OCI-M2 (cell line): ENCODE data around the gene ITGA7.
A peak's percentile ranks its signal among the peaks of the same experiment; 100 is the strongest.

Experiments
- DNase-seq: peaks from one replicate; lab custom pipeline; 2025; ENCODE audit not compliant: unreplicated experiment; lab: John Stamatoyannopoulos, UW

The ITGA7 gene, protein sequence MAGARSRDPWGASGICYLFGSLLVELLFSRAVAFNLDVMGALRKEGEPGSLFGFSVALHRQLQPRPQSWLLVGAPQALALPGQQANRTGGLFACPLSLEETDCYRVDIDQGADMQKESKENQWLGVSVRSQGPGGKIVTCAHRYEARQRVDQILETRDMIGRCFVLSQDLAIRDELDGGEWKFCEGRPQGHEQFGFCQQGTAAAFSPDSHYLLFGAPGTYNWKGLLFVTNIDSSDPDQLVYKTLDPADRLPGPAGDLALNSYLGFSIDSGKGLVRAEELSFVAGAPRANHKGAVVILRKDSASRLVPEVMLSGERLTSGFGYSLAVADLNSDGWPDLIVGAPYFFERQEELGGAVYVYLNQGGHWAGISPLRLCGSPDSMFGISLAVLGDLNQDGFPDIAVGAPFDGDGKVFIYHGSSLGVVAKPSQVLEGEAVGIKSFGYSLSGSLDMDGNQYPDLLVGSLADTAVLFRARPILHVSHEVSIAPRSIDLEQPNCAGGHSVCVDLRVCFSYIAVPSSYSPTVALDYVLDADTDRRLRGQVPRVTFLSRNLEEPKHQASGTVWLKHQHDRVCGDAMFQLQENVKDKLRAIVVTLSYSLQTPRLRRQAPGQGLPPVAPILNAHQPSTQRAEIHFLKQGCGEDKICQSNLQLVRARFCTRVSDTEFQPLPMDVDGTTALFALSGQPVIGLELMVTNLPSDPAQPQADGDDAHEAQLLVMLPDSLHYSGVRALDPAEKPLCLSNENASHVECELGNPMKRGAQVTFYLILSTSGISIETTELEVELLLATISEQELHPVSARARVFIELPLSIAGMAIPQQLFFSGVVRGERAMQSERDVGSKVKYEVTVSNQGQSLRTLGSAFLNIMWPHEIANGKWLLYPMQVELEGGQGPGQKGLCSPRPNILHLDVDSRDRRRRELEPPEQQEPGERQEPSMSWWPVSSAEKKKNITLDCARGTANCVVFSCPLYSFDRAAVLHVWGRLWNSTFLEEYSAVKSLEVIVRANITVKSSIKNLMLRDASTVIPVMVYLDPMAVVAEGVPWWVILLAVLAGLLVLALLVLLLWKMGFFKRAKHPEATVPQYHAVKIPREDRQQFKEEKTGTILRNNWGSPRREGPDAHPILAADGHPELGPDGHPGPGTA

DNA sequence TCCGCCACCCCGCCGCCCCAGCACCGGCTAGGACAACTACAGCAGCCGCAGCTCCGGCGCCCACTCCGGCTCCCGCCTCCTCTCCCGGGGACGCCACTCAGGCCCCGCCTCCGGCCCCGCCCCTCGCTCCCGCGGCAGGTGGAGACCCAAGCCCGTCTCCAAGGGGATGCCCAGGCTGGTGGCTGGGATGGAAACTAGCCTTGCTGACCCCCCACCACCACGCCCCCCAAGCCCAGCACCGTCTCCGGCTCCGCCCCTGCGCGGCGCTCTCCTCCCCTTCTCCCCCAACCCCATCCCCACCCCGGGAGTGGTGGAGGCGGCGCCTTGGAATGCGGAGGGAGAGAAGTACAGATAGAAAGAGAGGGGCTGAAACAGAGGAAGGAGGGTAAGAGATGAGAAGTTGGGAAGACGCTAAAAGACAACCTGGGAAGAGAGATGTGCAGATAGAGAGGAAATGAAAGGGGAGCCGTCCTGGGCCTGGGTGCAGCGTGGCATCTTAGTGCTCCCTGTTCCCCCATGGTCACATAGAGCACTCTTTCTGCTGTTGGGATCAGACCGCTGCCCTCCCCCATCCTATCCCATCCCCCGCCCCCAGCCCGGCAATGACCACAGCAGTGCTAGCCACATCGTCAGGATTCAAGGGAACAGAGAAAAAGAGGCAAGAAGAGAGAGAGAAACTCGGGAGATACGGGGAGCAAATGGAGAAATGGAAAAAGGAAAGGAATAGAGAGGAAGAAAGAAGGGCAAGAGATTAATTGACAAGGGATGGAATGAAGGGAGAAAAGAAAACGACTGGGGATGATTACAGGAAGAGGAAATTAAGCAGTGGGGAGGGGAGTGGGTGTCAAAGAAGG, at the start of gene ITGA7:
Gene ITGA7, minus strand, starts transcription at position 64 of the 854 bp plus-strand sequence. CDS start 222 bp downstream, outside the sequence.
- DNase-seq, result no peak

DNA sequence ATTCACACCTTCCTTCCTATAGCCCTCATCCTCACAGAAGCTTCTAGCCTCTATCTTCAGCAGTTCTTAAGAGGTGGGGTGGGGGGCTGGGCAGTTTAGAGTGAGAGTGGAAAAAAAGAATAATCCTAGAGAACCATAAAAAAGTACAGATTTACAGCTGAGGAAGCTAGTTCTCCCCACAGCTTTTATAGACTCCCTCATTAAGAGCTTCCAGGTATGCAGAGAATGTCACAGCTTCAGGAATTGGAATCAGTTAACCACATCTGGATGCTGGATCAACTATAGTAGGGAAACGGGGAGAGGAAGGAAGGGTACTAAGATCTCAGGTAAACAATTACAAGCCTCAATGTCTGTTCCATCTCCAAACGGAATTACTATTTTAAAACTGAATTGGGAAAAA, 47.5 kb upstream of the ITGA7 start:
- no peak for DNase-seq

DNA sequence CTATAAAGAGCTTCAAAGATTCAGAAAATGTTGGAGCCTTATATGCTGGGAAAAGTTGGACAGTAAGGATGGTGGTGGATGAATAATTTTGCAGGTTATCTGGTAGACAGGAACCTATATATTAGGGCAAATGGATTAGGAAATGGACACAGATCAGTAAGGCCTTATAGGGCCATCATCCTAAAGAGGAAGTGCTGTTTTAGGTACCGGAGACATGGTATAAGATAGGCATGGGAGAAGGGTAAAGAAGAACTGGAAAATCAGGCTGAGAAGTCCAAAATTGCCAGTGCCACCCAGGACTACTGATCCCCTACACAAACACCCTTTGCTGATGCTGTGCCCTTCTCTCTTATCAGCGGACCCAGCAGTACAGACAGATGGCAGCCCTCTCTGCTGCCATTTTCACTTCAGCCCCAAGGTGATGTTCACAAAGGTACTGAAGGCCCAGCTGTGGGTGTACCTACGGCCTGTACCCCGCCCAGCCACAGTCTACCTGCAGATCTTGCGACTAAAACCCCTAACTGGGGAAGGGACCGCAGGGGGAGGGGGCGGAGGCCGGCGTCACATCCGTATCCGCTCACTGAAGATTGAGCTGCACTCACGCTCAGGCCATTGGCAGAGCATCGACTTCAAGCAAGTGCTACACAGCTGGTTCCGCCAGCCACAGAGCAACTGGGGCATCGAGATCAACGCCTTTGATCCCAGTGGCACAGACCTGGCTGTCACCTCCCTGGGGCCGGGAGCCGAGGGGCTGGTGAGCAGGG, 40.7 kb upstream of the ITGA7 start:
- DNase-seq, result no peak

DNA sequence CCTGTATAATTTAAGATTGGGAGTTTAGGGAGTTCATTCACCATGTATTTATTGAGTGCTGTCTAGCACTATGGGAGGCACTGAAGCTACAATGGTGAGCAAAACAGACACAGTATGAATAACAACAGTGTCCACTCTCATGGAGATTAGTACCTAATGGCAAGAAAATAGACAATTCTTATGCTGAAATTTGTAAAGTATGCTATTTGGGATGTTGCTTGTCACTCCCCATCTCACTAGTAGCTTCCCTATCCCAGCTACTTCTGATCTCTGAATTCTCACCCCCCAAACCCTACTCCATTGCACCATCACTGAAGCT, 39.2 kb upstream of the ITGA7 start:
- no peak for DNase-seq

DNA sequence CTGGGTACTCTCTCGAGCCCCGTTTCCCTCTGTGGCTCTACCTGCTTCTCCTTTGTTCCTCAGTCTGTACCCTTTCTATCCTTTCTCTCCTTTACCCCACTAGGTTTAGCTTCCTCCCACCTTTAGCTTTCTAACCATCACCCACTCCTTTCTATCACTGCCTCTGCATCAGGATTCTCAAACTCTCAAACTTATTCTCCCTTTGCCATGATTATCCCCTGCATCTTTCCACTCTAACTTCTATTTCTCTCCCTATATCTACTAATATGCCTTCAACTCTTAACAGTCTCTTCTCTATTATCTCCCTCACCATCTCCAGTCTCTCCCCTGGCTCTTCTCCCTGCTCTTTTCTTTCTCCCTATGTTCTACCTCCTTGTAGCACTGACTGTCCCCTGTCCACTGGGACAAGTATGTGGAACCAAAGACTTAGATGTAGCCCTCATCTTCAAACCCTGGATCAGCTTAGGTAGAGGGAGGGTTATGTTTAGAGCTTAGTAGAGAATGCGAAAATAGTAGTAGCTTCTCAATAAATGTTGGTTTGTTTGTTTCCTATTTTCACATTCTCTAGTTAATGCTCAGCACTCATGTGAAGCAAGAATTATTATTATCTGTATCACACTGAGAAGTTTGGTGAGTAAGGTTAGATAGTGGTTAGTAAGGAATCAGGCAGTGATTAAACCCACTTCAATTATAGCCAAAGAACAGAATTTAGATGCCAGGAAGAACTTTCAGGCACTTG, 38.6 kb upstream of the ITGA7 start:
- DNase-seq, result no peak

DNA sequence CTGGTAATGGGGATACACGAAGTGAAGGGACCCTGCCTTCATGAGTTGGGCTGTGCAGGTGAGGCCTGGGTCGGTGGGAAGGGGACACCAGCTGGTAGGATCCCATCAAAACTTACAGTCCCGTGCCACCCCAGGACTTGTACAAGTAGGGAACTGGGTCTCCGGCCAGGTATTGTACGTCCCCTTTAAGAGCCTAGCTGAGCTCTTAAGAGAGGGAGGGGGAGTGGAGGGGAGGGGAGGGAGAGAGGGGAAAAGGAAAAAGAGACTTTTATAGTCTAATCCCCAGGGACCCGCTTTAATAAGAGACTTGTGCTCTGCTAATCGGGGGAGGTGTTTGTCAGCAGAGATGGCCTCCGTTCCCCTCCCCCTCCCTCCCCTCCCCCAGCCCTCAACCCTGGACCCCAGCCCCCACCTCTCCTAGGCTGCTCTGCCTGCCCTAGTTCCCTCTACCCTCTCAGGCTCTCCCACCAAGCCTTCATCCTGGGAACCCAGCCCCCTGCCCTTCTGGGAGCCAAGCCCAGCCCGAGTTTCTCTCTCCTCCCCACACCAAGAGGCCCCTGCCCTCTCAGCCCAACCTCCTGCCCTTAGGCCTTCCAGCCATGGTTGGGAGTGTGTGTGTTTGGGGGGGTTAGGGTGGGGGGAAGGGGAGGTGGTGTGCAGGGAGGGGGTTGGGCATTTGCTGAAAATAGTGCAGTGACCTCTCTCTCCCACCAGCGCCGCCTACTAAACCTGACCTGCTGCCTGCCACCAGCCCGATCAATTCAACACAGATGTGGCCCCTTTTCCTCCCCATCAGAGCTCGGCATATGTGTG, 37.9 kb upstream of the ITGA7 start:
- DNase-seq, result no peak

DNA sequence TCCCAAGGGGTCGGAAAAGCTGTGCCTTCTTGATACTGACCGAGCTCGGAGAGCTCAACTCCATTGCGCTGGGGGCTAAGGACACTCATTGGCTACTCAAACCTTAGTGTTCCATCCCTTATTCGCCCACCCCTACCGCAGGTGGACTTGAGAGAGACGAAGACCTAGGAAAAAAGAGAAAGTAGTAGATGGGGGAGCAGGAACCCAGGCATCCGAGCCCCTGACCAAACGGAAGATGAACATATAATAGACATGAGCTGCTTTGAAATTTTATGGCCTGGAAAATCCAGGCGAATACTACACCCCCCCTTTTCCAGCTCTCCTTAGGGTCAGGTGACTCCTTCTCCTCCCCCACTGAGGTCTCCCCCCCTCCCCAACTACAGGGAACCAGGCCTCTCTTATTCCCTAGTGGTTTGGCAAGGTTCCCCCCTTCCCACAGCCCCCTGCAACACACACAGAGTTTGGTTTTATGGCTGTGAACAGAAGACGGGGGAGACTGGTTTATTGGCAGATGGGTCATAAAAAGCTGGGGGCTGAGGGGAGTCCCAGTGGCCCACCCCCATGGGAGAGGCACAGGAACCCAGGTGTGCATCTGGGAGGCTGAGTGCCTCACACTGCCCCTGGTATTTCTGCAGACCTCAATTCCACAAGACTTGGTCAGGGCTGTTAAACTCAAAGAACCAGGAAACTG, 36.8 kb upstream of the ITGA7 start:
- no peak for DNase-seq

DNA sequence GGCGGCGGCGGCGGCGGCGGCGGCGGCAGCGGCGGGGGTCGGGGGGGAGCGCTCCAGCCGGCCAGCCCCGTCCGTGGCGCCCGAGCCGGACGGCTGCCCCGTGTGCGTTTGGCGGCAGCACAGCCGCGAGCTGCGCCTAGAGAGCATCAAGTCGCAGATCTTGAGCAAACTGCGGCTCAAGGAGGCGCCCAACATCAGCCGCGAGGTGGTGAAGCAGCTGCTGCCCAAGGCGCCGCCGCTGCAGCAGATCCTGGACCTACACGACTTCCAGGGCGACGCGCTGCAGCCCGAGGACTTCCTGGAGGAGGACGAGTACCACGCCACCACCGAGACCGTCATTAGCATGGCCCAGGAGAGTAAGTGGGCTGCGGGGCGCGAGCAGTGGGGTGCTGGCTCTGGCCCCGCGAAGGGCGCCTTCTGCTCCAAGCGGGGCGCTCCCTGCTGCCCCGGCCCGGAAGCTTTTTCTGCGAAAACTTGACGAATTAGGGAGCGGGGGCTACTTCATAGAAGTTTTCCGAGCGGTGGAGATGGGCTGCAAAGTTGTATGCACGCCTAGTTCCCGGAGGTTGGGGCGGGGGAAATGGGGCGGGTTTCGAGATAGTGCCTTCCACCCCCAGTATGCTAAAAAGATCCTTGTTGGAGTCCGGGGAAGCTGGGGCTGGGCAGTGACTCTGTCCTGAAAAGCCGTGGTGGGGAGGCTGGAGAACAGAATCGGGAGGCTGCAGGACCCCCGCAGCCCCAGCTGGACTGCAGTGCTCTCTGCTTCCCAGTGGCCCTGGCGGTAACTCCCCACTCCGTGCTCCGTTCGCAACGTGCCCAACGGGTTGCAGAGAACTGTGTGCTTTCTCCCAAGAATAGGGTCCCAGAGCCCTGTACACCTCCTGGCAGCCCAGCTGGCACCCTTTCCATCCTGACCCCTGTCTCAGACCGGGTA, 36.0 kb upstream of the ITGA7 start:
- DNase-seq, result no peak

DNA sequence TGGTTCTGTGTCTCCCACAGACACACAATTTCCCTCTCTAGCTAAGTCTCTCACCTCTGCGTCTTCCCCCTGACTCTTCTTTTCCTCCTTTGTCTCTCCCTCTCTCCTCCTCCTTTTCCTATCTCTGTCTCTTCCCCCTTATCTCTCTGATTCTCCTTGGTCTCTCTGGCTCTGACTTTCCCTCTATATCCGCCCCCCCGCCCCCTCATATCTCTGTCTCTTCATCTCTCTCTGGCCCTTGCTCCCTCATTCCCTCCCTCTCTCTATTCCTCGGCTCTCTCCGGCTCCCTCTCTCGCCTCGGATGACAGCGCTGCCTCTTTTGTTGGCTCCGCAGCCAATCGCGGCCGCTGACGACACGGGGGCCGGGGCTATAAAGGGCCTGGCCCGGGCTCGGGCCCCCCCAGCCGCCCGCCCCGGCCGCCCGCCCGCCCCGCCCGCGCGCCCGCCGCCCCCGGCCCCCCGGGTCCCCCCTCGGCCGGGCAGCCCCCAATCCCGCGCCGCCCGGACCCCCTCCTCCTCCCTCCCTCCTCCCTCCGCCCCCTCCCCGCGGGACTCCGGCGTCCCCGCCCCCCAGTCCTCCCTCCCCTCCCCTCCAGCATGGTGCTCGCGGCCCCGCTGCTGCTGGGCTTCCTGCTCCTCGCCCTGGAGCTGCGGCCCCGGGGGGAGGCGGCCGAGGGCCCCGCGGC, 35.2 kb upstream of the ITGA7 start, which contains the start of gene GDF11:
Gene GDF11, plus strand, starts transcription at position 404 of the 687 bp plus-strand sequence. Its CDS starts 195 bp downstream, at position 599.
- DNase-seq, result no peak

DNA sequence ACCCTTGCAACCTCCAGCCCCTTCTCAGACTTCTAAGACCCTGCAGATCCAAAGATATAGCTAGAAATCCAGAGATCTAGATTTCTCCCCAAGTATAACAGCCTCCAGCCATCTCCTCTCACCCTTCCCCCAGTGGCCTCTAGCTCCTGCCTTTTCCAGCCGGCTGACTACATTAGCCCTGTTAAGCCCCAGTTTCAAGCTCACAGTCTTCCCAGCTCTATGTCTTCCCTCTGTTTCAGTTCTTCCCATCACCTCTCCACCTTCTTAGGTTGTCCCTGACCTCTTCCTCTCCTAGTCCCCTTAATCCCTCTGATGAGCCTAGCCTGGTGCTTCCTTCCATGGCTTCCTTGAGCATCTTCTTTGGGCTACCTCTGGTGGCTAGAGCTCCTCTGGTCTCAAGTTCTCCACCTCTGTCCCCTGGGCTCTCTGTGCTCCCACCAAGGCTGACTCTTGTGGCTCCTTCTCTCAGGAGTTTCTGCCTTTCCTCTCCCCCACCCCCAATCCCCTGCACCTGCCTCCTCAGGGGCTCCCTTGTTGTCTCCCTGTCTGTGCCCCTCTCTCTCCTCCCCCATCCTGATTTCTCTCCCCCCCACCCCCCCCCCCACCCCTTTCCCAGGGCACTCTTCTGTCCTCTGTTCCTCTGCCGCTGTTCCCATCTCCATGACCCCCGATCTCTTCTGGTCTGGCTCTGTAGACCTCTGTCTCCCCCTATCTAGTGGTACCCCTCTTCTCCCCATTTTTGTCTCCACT, 34.4 kb upstream of the ITGA7 start:
- no peak for DNase-seq

DNA sequence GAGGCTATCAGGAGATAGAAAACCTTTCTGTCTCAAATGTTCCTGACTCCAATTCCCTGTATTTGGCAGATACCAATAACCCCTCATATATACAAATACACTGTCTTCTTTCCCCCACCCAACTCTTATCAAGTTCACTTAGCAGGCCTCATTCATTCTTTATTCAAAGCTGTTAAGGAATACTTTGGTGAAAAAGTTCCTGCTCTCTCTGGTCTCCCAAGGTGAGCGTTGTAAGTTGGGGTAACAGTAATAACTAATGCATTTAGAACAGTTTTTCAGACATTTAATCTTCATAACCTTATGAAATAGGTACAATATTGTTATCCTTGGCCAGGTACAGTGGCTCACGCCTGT, 31.3 kb upstream of the ITGA7 start:
- no peak for DNase-seq

DNA sequence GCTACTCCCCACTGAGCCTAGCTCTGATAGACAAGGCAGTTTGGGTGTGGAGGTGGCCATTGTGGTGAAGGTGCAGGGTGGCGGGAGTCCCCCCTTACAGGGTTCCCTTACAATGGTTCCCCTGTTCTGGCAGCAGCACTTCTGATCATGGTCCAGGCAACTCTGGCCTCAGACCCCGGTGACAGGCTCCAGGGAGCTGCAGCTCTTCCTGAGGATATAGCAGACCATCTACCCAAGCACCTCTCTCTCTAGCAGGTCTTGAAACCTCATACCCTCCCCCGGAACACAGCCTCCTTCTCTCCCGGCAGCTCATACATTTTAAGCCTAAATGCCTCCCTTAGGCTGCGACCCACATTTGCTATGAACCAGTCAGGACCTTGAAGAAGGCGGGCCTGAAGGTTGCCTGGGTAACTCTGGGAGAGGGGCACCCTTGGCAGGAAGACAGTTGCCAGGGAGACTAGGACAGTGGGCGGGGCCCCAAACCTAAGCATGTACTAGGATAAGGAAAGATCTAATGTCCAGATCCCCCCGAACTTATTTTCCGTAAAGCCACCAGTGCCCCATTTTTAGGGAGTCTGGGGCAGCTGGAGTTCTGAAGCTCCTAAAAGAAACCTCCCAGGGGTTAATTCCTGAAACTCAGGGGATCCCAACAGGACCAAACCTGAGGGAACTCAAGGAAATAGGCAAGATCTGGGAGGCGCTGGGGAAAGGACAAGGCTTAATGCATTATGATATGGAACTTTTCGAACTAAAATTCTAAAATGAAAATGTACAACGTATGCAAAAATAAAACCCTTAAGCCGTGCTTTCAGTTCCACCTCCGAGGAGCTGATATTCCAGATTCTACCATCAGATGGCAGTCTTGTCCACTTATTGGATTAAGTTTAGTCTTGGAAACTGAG, 30.7 kb upstream of the ITGA7 start:
- DNase-seq, result peak; percentile 55

DNA sequence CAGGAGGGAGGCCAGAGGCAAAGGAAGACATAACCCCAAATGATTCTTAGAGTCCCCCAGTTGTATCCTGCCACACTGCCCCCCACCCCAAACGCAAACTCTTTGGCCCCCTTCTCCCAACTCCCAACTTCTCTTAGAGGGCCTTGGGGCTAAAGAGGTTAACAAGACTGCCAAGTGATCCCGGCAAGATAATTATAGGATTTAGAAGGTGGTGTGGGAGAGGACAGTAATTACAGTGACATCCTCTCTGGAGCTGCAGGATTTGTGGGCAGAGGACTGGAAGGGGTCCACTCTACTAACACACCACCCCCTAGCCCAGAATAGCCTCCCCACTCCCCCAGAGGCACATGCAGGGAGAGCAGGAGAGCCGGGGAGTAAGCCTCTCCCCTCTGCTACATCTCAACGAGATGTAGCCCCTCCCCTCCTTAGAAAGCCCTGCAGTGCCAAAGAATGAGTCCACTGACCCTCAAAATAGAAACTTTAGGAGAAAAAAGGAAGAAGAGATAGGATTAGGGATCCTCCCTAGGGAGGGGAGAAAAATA, 29.9 kb upstream of the ITGA7 start:
- DNase-seq, result no peak
